A673 (cell line): ENCODE results near the gene SECTM1. TPM values are rescaled to one million over a fixed set of nuclear protein-coding genes. Genes with fewer than 3 reads are reported as not detected.

Experiments
- BruUV-seq: library from RNA; stranded (reverse); fragments of 400-500 nt; replicated peaks from 2 replicates; lab custom pipeline; 2021; lab: Mats Ljungman, UMichigan
- CTCF ChIA-PET: fragments of 300-600 bp; sonication (Branson Sonifier 250); formaldehyde crosslinking; loops from one replicate; lab custom pipeline; 2022; ENCODE audit warnings: antibody characterized with exemption; lab: Charles Lee
- POLR2A ChIA-PET: fragments of 300-600 bp; sonication (Branson Sonifier 250); formaldehyde crosslinking; loops from one replicate; lab custom pipeline; 2022; ENCODE audit warnings: antibody characterized with exemption; ENCODE audit not compliant: low non-redundant PET; lab: Charles Lee
- DNase-seq: peaks from one replicate; pipeline ENCODE4 v3.0.0-alpha.2; 2015; ENCODE audit warnings: low spot score
- H3K27ac ChIP-seq: fragments of 200-600 bp; sonication (generic); 2 replicates; pipeline ENCODE4 v1.5.1; 2016; ENCODE audit warnings: mixed run types, low read depth, mild to moderate bottlenecking, mixed read lengths, antibody characterized with exemption, low read length; ENCODE audit not compliant: poor library complexity, severe bottlenecking
- H3K27me3 ChIP-seq: fragments of 200-600 bp; sonication (generic); replicated peaks from 2 replicates; pipeline ENCODE4 v1.6.1; 2017; ENCODE audit warnings: mixed run types, low read depth, mild to moderate bottlenecking, mixed read lengths, antibody characterized with exemption, low read length; ENCODE audit not compliant: insufficient read depth, poor library complexity
- H3K36me3 ChIP-seq: fragments of 200-600 bp; sonication (generic); 2 replicates; pipeline ENCODE4 v1.6.1; 2016; ENCODE audit warnings: mixed run types, mild to moderate bottlenecking, mixed read lengths, antibody characterized with exemption, low read length; ENCODE audit not compliant: insufficient read depth, poor library complexity, severe bottlenecking
- H3K4me1 ChIP-seq: fragments of 200-600 bp; sonication (generic); 2 replicates; pipeline ENCODE4 v1.6.1; 2017; ENCODE audit warnings: mixed run types, mild to moderate bottlenecking, mixed read lengths, antibody characterized with exemption, low read length; ENCODE audit not compliant: insufficient read depth, poor library complexity, severe bottlenecking
- H3K4me3 ChIP-seq: fragments of 200-600 bp; sonication (generic); 2 replicates; pipeline ENCODE4 v1.5.1; 2016; ENCODE audit warnings: low read depth, mixed run types, mild to moderate bottlenecking, mixed read lengths, low read length; ENCODE audit not compliant: poor library complexity, severe bottlenecking
- H3K9me3 ChIP-seq: fragments of 200-600 bp; sonication (generic); 2 replicates; pipeline ENCODE4 v1.6.1; 2016; ENCODE audit warnings: mixed run types, low read depth, mild to moderate bottlenecking, mixed read lengths, antibody characterized with exemption, low read length; ENCODE audit not compliant: poor library complexity, severe bottlenecking
- CTCF ChIP-seq: fragments of 300-800, 200-600 bp; sonication (generic); conservative IDR thresholded peaks from 2 replicates; pipeline ENCODE4 v1.5.1; 2017; ENCODE audit warnings: low read depth, mild to moderate bottlenecking, antibody characterized with exemption, low read length, moderate library complexity, mixed read lengths
- EZH2 ChIP-seq: fragments of 200-600 bp; sonication (generic); IDR thresholded peaks from 2 replicates; pipeline ENCODE4 v1.6.1; 2017; ENCODE audit warnings: borderline replicate concordance, low read depth, mild to moderate bottlenecking, mixed read lengths, antibody characterized with exemption, low read length; ENCODE audit not compliant: poor library complexity, severe bottlenecking
- intact Hi-C: fragments of 100-400 bp; cut with micrococcal nuclease; formaldehyde crosslinking; loops from one replicate; pipeline ENCODE4 v1.10.0; 2022; ENCODE audit not compliant: unreplicated experiment
- total RNA-seq: library from RNA; stranded (reverse); gene quantifications from 2 replicates; pipeline ENCODE4 v1.2.3, GENCODE V29; 2021

SECTM1 gene
- total RNA-seq, 1 experiment from 2014 or later, result 1.4 TPM

- POLR2A ChIA-PET, result no interaction called here
- peaks cover 10% of the 10 kb centered on the region for H3K4me1 ChIP-seq
Observed at GRCh38 chr17:82275326-82275725, 58.2 kb downstream of the SECTM1 start.

GRCh38 chr17:82274134-82275020, 59.2 kb downstream of the SECTM1 start:
- TF ChIP-seq CTCF (no peak), EZH2 (no peak)
- H3K4me1 ChIP-seq, result peaks cover 10% of the 10 kb centered on the region
- POLR2A ChIA-PET, result interaction anchor here (0.5 kb wide), 1 partner anchor 10 kb away, joined by 6 read pairs; no protein-coding TSS in a partner anchor
- H3K9me3 ChIP-seq, result no peaks in the 10 kb centered on the region
- peak overlapping the region; percentile 99 for H3K27ac ChIP-seq
- no TSS peak for BruUV-seq
- no peak for DNase-seq
- peak overlapping the region; percentile 99 for H3K4me3 ChIP-seq
- no peaks in the 10 kb centered on the region for H3K27me3 ChIP-seq
- H3K36me3 ChIP-seq, result peaks cover 28% of the 10 kb centered on the region
- CTCF ChIA-PET, result no interaction called here
- intact Hi-C loops, result no loop called here

More at GRCh38 chr17:82275326-82275725, 58.2 kb downstream of the SECTM1 start:
- H3K9me3 ChIP-seq, result no peaks in the 10 kb centered on the region
- intact Hi-C loops, result no loop called here
- H3K4me3 ChIP-seq, result no peak overlapping the region
- BruUV-seq, result no TSS peak
- peaks cover 19% of the 10 kb centered on the region for H3K36me3 ChIP-seq
- H3K27ac ChIP-seq, result no peak overlapping the region
- no peaks in the 10 kb centered on the region for H3K27me3 ChIP-seq
- TF ChIP-seq EZH2 (no peak), CTCF (no peak)
- no peak for DNase-seq
- CTCF ChIA-PET, result no interaction called here

DNA sequence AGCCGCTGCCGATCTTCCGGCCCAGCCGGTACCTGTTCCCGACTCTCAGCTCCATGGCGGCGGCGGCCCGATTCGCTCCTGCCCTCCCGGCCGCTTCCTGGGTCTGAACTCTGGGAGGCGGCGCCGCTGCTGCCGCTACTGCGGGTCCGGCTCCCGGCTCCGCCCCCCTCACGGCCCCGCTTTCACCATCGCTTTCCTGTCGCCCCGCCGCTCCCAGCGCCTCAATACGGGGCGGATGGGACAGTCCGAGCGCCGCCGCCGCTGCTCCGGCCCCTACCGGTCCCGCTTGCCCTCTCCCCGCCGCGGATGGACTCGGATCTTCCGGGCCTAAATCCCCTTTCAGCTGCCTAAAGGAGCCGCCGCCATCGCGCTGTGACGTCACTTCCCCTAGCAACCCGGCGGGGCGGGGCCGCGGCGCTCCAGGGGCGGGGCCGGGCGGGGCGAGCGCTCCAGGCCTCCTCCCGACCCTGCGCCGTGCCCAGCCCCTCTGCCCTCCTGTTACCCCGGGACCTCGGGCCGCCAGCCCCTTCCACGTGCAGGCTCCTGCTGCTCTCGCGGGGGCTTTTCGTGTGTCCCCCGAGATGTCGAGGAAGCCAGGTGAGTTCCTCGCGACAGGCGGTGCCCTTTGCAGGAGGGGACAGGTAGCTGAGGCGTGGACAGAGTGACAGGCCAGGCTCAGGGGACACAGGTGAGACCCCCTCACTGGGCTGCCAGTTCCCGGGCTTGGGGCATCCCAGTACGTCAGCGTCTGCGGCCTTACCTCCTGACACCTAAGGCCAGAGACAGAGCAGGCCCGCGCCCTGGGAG, 60.0 kb downstream of the SECTM1 start, which contains the start of gene CSNK1D:
Gene CSNK1D (minus strand): TSS at position 374 of the 807 bp plus-strand sequence. CDS start 319 bp downstream, at position 55.
- H3K4me3 ChIP-seq, result peak within 1 kb of the TSS; percentile 99
- no peaks in the 10 kb centered on the region for H3K9me3 ChIP-seq
- peak; percentile 90 for DNase-seq
- TF ChIP-seq EZH2, result no peak
- POLR2A ChIA-PET, result interaction anchor here (0.5 to 0.6 kb wide), 2 partner anchors 11 to 78 kb away, joined by 5 to 6 read pairs; no protein-coding TSS in a partner anchor
- no peaks in the 10 kb centered on the region for H3K27me3 ChIP-seq
- intact Hi-C loops, result no loop called here
- BruUV-seq, result no TSS peak
- H3K4me1 ChIP-seq, result peaks cover 10% of the 10 kb centered on the region
- peaks cover 33% of the 10 kb centered on the region for H3K36me3 ChIP-seq
- CTCF ChIA-PET, result no interaction called here
- H3K27ac ChIP-seq, result peak within 1 kb of the TSS; percentile 99
